Progenitor cell of endocrine pancreas (in vitro differentiated cells): Measurements from ENCODE around the gene IGF1R. TPM values are rescaled to one million over a fixed set of nuclear protein-coding genes. Genes with fewer than 3 reads are reported as not detected.

ENCODE experiments used
- DNase-seq: peaks from one replicate; pipeline ENCODE4 v3.0.0; 2021; ENCODE audit warnings: low spot score; ENCODE audit not compliant: unreplicated experiment
- H3K27ac Mint-ChIP-seq: 2 replicates; pipeline ENCODE4 v1.8.0; 2021; ENCODE audit warnings: mild to moderate bottlenecking, moderate library complexity, mixed read lengths
- H3K27me3 Mint-ChIP-seq: 2 replicates; pipeline ENCODE4 v1.8.0; 2021; ENCODE audit warnings: mixed read lengths
- H3K36me3 Mint-ChIP-seq: 2 replicates; pipeline ENCODE4 v1.8.0; 2022; ENCODE audit warnings: mixed read lengths; ENCODE audit not compliant: insufficient read depth
- H3K4me1 Mint-ChIP-seq: 2 replicates; pipeline ENCODE4 v1.8.0; 2021; ENCODE audit warnings: low read depth, mixed read lengths
- H3K4me3 Mint-ChIP-seq: 2 replicates; pipeline ENCODE4 v1.8.0; 2021; ENCODE audit warnings: low read depth, mild to moderate bottlenecking, moderate library complexity, mixed read lengths
- H3K9me3 Mint-ChIP-seq: 2 replicates; pipeline ENCODE4 v1.8.0; 2021; ENCODE audit warnings: low read depth, mixed read lengths
- total RNA-seq: library from RNA; stranded (reverse); gene quantifications from 2 replicates; pipeline ENCODE4 v1.2.1, GENCODE V29; 2021
- TF ChIP-seq, protein P1 (sequence below): fragments of 200-600 bp; sonication (generic); IDR thresholded peaks from one replicate; pipeline ENCODE4 v1.5.0; 2021; ENCODE audit warnings: antibody characterized with exemption, mild to moderate bottlenecking; ENCODE audit not compliant: unreplicated experiment

IGF1R gene
- total RNA-seq, 1 donor from 2014 or later = 106 TPM

DNA sequence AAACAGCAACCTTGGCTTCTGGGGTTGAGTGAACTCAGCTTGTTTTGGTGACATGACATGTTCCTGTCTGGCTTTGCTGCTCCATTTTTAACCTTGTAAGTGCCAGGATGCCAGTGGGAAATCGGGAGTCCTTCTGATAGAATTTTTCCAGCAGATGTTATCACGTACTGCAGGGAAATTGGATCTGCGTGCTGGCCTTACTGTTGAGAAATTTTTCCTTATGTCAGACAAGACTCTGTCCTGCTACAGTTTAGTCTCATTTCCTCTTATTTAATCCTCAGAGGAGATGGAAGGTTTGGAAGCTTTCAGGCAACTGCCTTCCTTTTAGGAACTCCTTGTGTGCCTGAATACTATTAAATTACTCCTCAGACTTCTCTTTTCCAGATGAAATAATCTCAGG lies 278.7 kb downstream of the IGF1R start:
- no peak overlapping the region for H3K4me3 Mint-ChIP-seq
- H3K4me1 Mint-ChIP-seq = peaks cover 3% of the 10 kb centered on the region
- no peak for DNase-seq
- peak overlapping the region; percentile 73 for H3K27ac Mint-ChIP-seq
- H3K9me3 Mint-ChIP-seq = no peaks in the 10 kb centered on the region
- peaks cover 26% of the 10 kb centered on the region for H3K36me3 Mint-ChIP-seq
- TF ChIP-seq, protein P1, sequence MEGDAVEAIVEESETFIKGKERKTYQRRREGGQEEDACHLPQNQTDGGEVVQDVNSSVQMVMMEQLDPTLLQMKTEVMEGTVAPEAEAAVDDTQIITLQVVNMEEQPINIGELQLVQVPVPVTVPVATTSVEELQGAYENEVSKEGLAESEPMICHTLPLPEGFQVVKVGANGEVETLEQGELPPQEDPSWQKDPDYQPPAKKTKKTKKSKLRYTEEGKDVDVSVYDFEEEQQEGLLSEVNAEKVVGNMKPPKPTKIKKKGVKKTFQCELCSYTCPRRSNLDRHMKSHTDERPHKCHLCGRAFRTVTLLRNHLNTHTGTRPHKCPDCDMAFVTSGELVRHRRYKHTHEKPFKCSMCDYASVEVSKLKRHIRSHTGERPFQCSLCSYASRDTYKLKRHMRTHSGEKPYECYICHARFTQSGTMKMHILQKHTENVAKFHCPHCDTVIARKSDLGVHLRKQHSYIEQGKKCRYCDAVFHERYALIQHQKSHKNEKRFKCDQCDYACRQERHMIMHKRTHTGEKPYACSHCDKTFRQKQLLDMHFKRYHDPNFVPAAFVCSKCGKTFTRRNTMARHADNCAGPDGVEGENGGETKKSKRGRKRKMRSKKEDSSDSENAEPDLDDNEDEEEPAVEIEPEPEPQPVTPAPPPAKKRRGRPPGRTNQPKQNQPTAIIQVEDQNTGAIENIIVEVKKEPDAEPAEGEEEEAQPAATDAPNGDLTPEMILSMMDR = no peak
- no peaks in the 10 kb centered on the region for H3K27me3 Mint-ChIP-seq

DNA sequence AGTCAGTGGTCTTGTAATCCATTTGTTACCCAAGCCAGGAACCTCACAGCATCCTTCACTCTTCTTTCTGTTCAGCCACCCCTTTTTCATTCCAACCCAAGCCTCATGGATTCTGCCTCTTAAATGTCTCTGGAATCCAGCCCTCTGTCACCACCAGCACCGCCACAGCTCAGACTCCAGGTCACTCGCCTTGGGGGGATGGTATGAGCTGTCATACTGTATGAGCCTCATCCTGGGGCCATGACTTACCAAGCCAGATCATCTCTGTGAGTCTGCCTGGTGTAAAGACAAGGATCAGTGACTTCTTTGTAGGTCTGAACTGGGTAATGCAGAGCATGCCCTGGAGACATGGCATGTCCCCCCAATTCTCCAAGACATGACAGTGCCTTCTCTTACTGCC lies 279.7 kb downstream of the IGF1R start:
- no peaks in the 10 kb centered on the region for H3K9me3 Mint-ChIP-seq
- H3K4me1 Mint-ChIP-seq = no peaks in the 10 kb centered on the region
- TF ChIP-seq, protein P1 = no peak
- no peak overlapping the region for H3K4me3 Mint-ChIP-seq
- H3K36me3 Mint-ChIP-seq = peaks cover 21% of the 10 kb centered on the region
- H3K27ac Mint-ChIP-seq = no peak overlapping the region
- no peaks in the 10 kb centered on the region for H3K27me3 Mint-ChIP-seq
- DNase-seq = no peak

DNA sequence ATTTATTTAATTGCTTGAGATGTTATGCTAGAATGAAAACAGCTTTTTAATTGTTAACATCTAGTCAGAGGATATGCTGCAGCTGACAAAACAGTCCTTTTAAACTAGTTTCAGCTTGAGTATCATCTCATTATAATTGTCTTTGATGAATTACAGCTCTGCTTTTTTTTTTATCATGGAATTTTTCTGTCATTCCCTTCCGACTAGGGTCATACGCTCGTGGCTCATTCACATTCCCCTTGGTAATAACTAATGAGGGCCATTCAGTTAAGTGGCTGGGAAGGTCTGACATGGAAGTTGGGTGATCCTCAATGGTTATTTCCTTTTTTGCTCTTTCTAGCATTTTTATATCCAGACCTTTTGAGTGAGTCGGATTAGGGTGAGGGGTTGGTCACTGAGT lies 282.2 kb downstream of the IGF1R start:
- DNase-seq = no peak
- TF ChIP-seq, protein P1 = no peak
- Mint-ChIP-seq H3K4me1 (no peaks in the 10 kb centered on the region), H3K9me3 (no peaks in the 10 kb centered on the region), H3K27me3 (no peaks in the 10 kb centered on the region), H3K36me3 (peaks cover 24% of the 10 kb centered on the region), H3K27ac (no peak overlapping the region), H3K4me3 (no peak overlapping the region)

DNA sequence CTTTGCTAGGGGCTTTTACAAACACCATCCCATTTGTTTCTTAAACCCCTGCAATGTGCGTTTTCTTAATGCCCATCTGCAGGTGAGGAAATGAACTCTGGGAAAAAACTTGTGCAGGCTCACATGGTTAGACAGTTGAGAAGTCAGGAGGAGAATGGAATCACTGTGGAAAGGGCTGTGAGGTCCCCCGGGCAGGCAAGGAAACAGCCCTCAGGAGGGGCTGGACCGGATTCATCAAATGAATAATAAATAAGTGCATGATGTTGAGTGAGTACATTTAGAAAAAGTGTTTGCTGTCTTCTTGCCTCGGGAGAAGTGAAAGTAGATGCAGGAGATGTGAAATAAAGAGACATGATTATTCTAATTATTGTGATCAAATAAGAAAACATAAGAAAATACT lies 282.7 kb downstream of the IGF1R start:
- DNase-seq = no peak
- TF ChIP-seq, protein P1 = no peak
- no peaks in the 10 kb centered on the region for H3K27me3 Mint-ChIP-seq
- H3K36me3 Mint-ChIP-seq = peaks cover 24% of the 10 kb centered on the region
- H3K27ac Mint-ChIP-seq = no peak overlapping the region
- H3K4me1 Mint-ChIP-seq = no peaks in the 10 kb centered on the region
- H3K9me3 Mint-ChIP-seq = no peaks in the 10 kb centered on the region
- H3K4me3 Mint-ChIP-seq = no peak overlapping the region

DNA sequence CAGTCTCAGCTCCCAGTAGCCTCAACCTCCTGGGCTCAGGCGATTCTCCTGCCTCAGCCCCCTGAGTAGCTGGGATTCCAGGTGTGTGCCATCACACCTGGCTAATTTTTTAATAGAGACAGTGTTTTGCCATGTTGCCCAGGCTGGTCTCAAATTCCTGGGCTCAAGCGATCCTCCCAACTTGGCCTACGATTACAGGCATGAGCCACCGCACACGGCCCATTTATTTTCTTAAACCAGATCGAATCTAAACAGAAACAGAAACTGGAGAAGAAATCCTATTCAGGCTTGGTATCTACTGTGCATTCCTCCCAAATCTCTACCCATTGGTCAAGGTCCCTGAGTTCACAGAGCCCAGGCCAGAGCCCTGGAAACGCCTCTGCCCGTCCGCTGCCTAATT lies 285.1 kb downstream of the IGF1R start:
- no peak for DNase-seq
- Mint-ChIP-seq H3K27me3 (no peaks in the 10 kb centered on the region), H3K4me3 (no peak overlapping the region), H3K4me1 (no peaks in the 10 kb centered on the region), H3K36me3 (peaks cover 23% of the 10 kb centered on the region), H3K27ac (no peak overlapping the region), H3K9me3 (no peaks in the 10 kb centered on the region)
- TF ChIP-seq, protein P1 = no peak
